A673 (cell line): ENCODE measurements around the gene MROH9. TPM values are rescaled to one million over a fixed set of nuclear protein-coding genes. Genes with fewer than 3 reads are reported as not detected.

Experiments
- Bru-seq: library from RNA; stranded (reverse); fragments of 400-500 nt; gene quantifications from one replicate; lab custom pipeline; 2021; lab: Mats Ljungman, UMichigan
- BruChase-seq, 2 experiments: library from RNA; stranded (reverse); fragments of 400-500 nt; gene quantifications; one replicate each; lab custom pipeline; 2021; lab: Mats Ljungman, UMichigan
- BruUV-seq: library from RNA; stranded (reverse); fragments of 400-500 nt; replicated peaks from 2 replicates; lab custom pipeline; 2021; lab: Mats Ljungman, UMichigan
- CTCF ChIA-PET: fragments of 300-600 bp; sonication (Branson Sonifier 250); formaldehyde crosslinking; loops from one replicate; lab custom pipeline; 2022; ENCODE audit warnings: antibody characterized with exemption; lab: Charles Lee
- POLR2A ChIA-PET: fragments of 300-600 bp; sonication (Branson Sonifier 250); formaldehyde crosslinking; loops from one replicate; lab custom pipeline; 2022; ENCODE audit warnings: antibody characterized with exemption; ENCODE audit not compliant: low non-redundant PET; lab: Charles Lee
- DNase-seq: peaks from one replicate; pipeline ENCODE4 v3.0.0-alpha.2; 2015; ENCODE audit warnings: low spot score
- H3K27ac ChIP-seq: fragments of 200-600 bp; sonication (generic); 2 replicates; pipeline ENCODE4 v1.5.1; 2016; ENCODE audit warnings: mixed run types, low read depth, mild to moderate bottlenecking, mixed read lengths, antibody characterized with exemption, low read length; ENCODE audit not compliant: poor library complexity, severe bottlenecking
- H3K27me3 ChIP-seq: fragments of 200-600 bp; sonication (generic); replicated peaks from 2 replicates; pipeline ENCODE4 v1.6.1; 2017; ENCODE audit warnings: mixed run types, low read depth, mild to moderate bottlenecking, mixed read lengths, antibody characterized with exemption, low read length; ENCODE audit not compliant: insufficient read depth, poor library complexity
- H3K36me3 ChIP-seq: fragments of 200-600 bp; sonication (generic); 2 replicates; pipeline ENCODE4 v1.6.1; 2016; ENCODE audit warnings: mixed run types, mild to moderate bottlenecking, mixed read lengths, antibody characterized with exemption, low read length; ENCODE audit not compliant: insufficient read depth, poor library complexity, severe bottlenecking
- H3K4me1 ChIP-seq: fragments of 200-600 bp; sonication (generic); 2 replicates; pipeline ENCODE4 v1.6.1; 2017; ENCODE audit warnings: mixed run types, mild to moderate bottlenecking, mixed read lengths, antibody characterized with exemption, low read length; ENCODE audit not compliant: insufficient read depth, poor library complexity, severe bottlenecking
- H3K4me3 ChIP-seq: fragments of 200-600 bp; sonication (generic); 2 replicates; pipeline ENCODE4 v1.5.1; 2016; ENCODE audit warnings: low read depth, mixed run types, mild to moderate bottlenecking, mixed read lengths, low read length; ENCODE audit not compliant: poor library complexity, severe bottlenecking
- H3K9me3 ChIP-seq: fragments of 200-600 bp; sonication (generic); 2 replicates; pipeline ENCODE4 v1.6.1; 2016; ENCODE audit warnings: mixed run types, low read depth, mild to moderate bottlenecking, mixed read lengths, antibody characterized with exemption, low read length; ENCODE audit not compliant: poor library complexity, severe bottlenecking
- CTCF ChIP-seq: fragments of 300-800, 200-600 bp; sonication (generic); conservative IDR thresholded peaks from 2 replicates; pipeline ENCODE4 v1.5.1; 2017; ENCODE audit warnings: low read depth, mild to moderate bottlenecking, antibody characterized with exemption, low read length, moderate library complexity, mixed read lengths
- EZH2 ChIP-seq: fragments of 200-600 bp; sonication (generic); IDR thresholded peaks from 2 replicates; pipeline ENCODE4 v1.6.1; 2017; ENCODE audit warnings: borderline replicate concordance, low read depth, mild to moderate bottlenecking, mixed read lengths, antibody characterized with exemption, low read length; ENCODE audit not compliant: poor library complexity, severe bottlenecking
- intact Hi-C: fragments of 100-400 bp; cut with micrococcal nuclease; formaldehyde crosslinking; loops from one replicate; pipeline ENCODE4 v1.10.0; 2022; ENCODE audit not compliant: unreplicated experiment
- long read RNA-seq: library from polyadenylated mRNA; stranded (forward); transcript quantifications from one replicate; pipeline ENCODE4 v2.0.0, GENCODE V29; 2022
- total RNA-seq: library from RNA; stranded (reverse); gene quantifications from 2 replicates; pipeline ENCODE4 v1.2.3, GENCODE V29; 2021

Gene MROH9
- total RNA-seq (not detected in 2 replicates), Bru-seq, nascent RNA (not detected), BruChase-seq, experiment 1, labeled RNA remaining after a 2-hour chase (percentile 1 among the genes with signal in this experiment), BruChase-seq, experiment 2, labeled RNA remaining after a 6-hour chase (not detected)
- long read RNA-seq, partial matches to known transcripts: 0 of 2 reads
- long read RNA-seq, other reads (novel, unspliced or antisense): 2 of 2 reads

GRCh38 chr1:170935231-170935630, at the start of gene MROH9:
Gene MROH9 (plus strand): TSS chr1:170935534. CDS start chr1:170945557, 10,023 bp downstream.
- TF ChIP-seq EZH2 (no peak), CTCF (no peak)
- H3K27me3 ChIP-seq: peaks cover 8% of the 10 kb centered on the region
- H3K4me1 ChIP-seq: no peaks in the 10 kb centered on the region
- H3K9me3 ChIP-seq: no peaks in the 10 kb centered on the region
- ChIA-PET CTCF (no interaction called here), POLR2A (no interaction called here)
- no peak for DNase-seq
- intact Hi-C loops: no loop called here
- H3K4me3 ChIP-seq: no peak within 1 kb of the TSS
- no peaks in the 10 kb centered on the region for H3K36me3 ChIP-seq
- BruUV-seq: no TSS peak
- H3K27ac ChIP-seq: no peak within 1 kb of the TSS

GRCh38 chr1:170885551-170885950, 49.8 kb upstream of the MROH9 start:
- TF ChIP-seq CTCF: no peak
- no peak for TF ChIP-seq EZH2
- POLR2A ChIA-PET: no interaction called here

GRCh38 chr1:170886460-170886859, 48.9 kb upstream of the MROH9 start:
- Histone ChIP-seq H3K4me3 (no peak overlapping the region), H3K27ac (no peak overlapping the region), H3K36me3 (no peaks in the 10 kb centered on the region), H3K27me3 (no peaks in the 10 kb centered on the region), H3K9me3 (no peaks in the 10 kb centered on the region), H3K4me1 (no peaks in the 10 kb centered on the region)
- no peak for DNase-seq
- ChIA-PET CTCF (no interaction called here), POLR2A (no interaction called here)
- BruUV-seq: no TSS peak
- intact Hi-C loops: no loop called here
- TF ChIP-seq CTCF (no peak), EZH2 (no peak)

More at GRCh38 chr1:170885551-170885950, 49.8 kb upstream of the MROH9 start:
- intact Hi-C loops: no loop called here
- no peak overlapping the region for H3K4me3 ChIP-seq
- H3K4me1 ChIP-seq: no peaks in the 10 kb centered on the region
- BruUV-seq: no TSS peak
- H3K36me3 ChIP-seq: no peaks in the 10 kb centered on the region
- no peaks in the 10 kb centered on the region for H3K9me3 ChIP-seq
- H3K27ac ChIP-seq: no peak overlapping the region
- no peak for DNase-seq
- CTCF ChIA-PET: no interaction called here
- H3K27me3 ChIP-seq: no peaks in the 10 kb centered on the region
